ENCODE results near the gene RTL9. TPM values are rescaled to one million over a fixed set of nuclear protein-coding genes. Genes with fewer than 3 reads are reported as not detected.

The RTL9 gene
- total RNA-seq, 4 donors from 2014 or later = not detected

DNA sequence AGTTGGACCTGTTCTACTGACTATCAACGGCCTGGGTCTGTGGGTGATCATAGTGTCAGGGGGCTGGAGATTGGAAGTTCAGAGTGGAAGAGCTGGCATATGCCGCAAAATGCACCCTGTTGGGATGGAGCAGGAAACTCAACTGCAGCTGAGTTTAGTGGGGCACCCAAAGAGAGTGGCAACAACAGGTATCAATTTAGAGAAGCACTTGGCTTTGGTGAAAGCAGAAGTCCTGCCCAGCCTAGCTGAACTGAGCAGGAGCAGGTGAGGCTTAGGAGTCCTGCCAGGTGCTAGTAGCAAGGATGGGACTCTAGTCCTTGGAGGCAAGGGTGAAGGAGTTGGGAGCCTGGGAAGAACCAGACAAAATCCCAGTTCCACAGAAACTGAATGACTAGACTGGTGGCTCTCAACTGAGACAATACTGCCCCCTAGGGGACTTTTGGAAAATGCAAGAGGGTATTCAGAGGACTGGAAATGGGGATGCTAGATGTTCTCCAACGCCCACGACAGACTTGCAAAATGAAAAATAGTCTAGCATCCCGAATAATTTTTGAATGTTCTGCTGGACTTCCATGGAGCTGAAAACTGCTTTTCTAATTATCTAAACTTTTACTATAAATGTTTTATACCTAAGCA lies 49.4 kb downstream of the RTL9 start:
- DNase-seq = peak in 2 of 3 donors; percentile 24 to 70
- H3K27me3 ChIP-seq = no peaks in the 10 kb centered on the region
- no peak for TF ChIP-seq POLR2A (IDR thresholded peaks at IDR 0.05)
- TF ChIP-seq, protein P1, sequence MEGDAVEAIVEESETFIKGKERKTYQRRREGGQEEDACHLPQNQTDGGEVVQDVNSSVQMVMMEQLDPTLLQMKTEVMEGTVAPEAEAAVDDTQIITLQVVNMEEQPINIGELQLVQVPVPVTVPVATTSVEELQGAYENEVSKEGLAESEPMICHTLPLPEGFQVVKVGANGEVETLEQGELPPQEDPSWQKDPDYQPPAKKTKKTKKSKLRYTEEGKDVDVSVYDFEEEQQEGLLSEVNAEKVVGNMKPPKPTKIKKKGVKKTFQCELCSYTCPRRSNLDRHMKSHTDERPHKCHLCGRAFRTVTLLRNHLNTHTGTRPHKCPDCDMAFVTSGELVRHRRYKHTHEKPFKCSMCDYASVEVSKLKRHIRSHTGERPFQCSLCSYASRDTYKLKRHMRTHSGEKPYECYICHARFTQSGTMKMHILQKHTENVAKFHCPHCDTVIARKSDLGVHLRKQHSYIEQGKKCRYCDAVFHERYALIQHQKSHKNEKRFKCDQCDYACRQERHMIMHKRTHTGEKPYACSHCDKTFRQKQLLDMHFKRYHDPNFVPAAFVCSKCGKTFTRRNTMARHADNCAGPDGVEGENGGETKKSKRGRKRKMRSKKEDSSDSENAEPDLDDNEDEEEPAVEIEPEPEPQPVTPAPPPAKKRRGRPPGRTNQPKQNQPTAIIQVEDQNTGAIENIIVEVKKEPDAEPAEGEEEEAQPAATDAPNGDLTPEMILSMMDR (IDR thresholded peaks at IDR 0.05) = peak; percentile 29 to 69 (median 64)

More for the DNA sequence above, 49.4 kb downstream of the RTL9 start:
- H3K27ac ChIP-seq = no peak overlapping the region
- H3K36me3 ChIP-seq = no peaks in the 10 kb centered on the region
- H3K4me1 ChIP-seq = no peaks in the 10 kb centered on the region
- no peak overlapping the region for H3K4me3 ChIP-seq
- H3K9me3 ChIP-seq = no peaks in the 10 kb centered on the region

Small RNAs within 50 kb of the gene (small RNA-seq; reads per million reads assigned to genes)
- gene GNG5P2 = 0 reads per million in 2 donors

Other genes starting within 250 kb of the RTL9 start
- 1 to 10 TPM; 7.4 to 10.0 (median 8.2) TPM for gene AMMECR1, start 40.8 kb upstream of the RTL9 start, total RNA-seq

All from Peyer's patch (tissue), 4 donors.